IMR-90 (cell line): ENCODE measurements around the gene MEGF6. TPM values are rescaled to one million over a fixed set of nuclear protein-coding genes. Genes with fewer than 3 reads are reported as not detected.

ENCODE experiments used
- ATAC-seq: fragments of 200-7000 bp; cut with Tn5 transposase; 2 replicates; pipeline ENCODE4 v1.9.1; 2020; ENCODE audit warnings: low read depth, mild to moderate bottlenecking, moderate library complexity
- BruUV-seq: library from RNA; stranded (reverse); fragments of 400-500 nt; replicated peaks from 2 replicates; lab custom pipeline; 2021; lab: Mats Ljungman, UMichigan
- CTCF ChIA-PET: fragments of 300-600 bp; formaldehyde crosslinking; extraction: SDS; loops from one replicate; lab custom pipeline; 2021; ENCODE audit warnings: antibody characterized with exemption; lab: Yijun Ruan, JAX
- POLR2A ChIA-PET: fragments of 300-600 bp; sonication (Branson Sonifier 250); formaldehyde crosslinking; loops from one replicate; lab custom pipeline; 2022; ENCODE audit warnings: antibody characterized with exemption; ENCODE audit not compliant: unreplicated experiment; lab: Charles Lee
- DNase-seq: peaks from one replicate; pipeline ENCODE4 v3.0.0; 2013
- H2AFZ ChIP-seq: replicated peaks from 2 replicates; pipeline ENCODE3; 2013; ENCODE audit warnings: low read length, mild to moderate bottlenecking; ENCODE audit not compliant: poor library complexity
- H2AK5ac ChIP-seq: 2 replicates; pipeline ENCODE4 v1.6.1; 2013; ENCODE audit warnings: low read depth, low read length, inconsistent platforms
- H2AK9ac ChIP-seq: replicated peaks from 2 replicates; pipeline ENCODE3; 2013; ENCODE audit warnings: mild to moderate bottlenecking, low read depth, low read length, moderate library complexity; ENCODE audit not compliant: poor library complexity
- H2BK120ac ChIP-seq: 2 replicates; pipeline ENCODE4 v1.6.1; 2013; ENCODE audit warnings: low read depth, low read length, inconsistent platforms
- H2BK15ac ChIP-seq: 3 replicates; pipeline ENCODE4 v1.6.1; 2013; ENCODE audit warnings: low read depth, low read length, inconsistent platforms
- H2BK20ac ChIP-seq: 2 replicates; pipeline ENCODE4 v1.6.1; 2013; ENCODE audit warnings: low read depth, mild to moderate bottlenecking, inconsistent platforms, low read length, moderate library complexity
- H2BK5ac ChIP-seq: 2 replicates; pipeline ENCODE4 v1.6.1; 2013; ENCODE audit warnings: mild to moderate bottlenecking, low read depth, low read length, inconsistent platforms; ENCODE audit not compliant: poor library complexity, severe bottlenecking
- H3K14ac ChIP-seq: replicated peaks from 2 replicates; pipeline ENCODE4 v1.6.1; 2013; ENCODE audit warnings: low read depth, low read length, inconsistent platforms
- H3K18ac ChIP-seq: 2 replicates; pipeline ENCODE4 v1.6.1; 2013; ENCODE audit warnings: low read depth, low read length, control low read depth
- H3K23ac ChIP-seq: 2 replicates; pipeline ENCODE4 v1.6.1; 2013; ENCODE audit warnings: low read depth, low read length, inconsistent platforms
- H3K27ac ChIP-seq: 2 replicates; pipeline ENCODE4 v1.5.1; 2013; ENCODE audit warnings: mild to moderate bottlenecking, control low read depth, low read length; ENCODE audit not compliant: insufficient read depth
- H3K27me3 ChIP-seq: 2 replicates; pipeline ENCODE4 v1.6.1; 2013; ENCODE audit warnings: low read length; ENCODE audit not compliant: control insufficient read depth, insufficient read depth
- H3K36me3 ChIP-seq: 2 replicates; pipeline ENCODE4 v1.6.1; 2013; ENCODE audit warnings: low read length, mixed read lengths; ENCODE audit not compliant: control insufficient read depth, insufficient read depth
- H3K4ac ChIP-seq: 2 replicates; pipeline ENCODE4 v1.6.1; 2013; ENCODE audit warnings: low read depth, low read length, inconsistent platforms
- H3K4me1 ChIP-seq: 2 replicates; pipeline ENCODE4 v1.6.1; 2013; ENCODE audit warnings: low read length, mixed read lengths; ENCODE audit not compliant: control insufficient read depth, insufficient read depth
- H3K4me2 ChIP-seq: 2 replicates; pipeline ENCODE4 v1.6.1; 2013; ENCODE audit warnings: low read depth, mild to moderate bottlenecking, control low read depth, low read length, moderate library complexity
- H3K4me3 ChIP-seq: 2 replicates; pipeline ENCODE4 v1.5.1; 2013; ENCODE audit warnings: low read depth, mild to moderate bottlenecking, control low read depth, low read length, moderate library complexity; ENCODE audit not compliant: insufficient read depth
- H3K56ac ChIP-seq: 2 replicates; pipeline ENCODE4 v1.6.1; 2013; ENCODE audit warnings: low read length, inconsistent platforms; ENCODE audit not compliant: insufficient read depth; ENCODE audit errors: extremely low read depth
- H3K79me1 ChIP-seq, 2 experiments: 2 replicates each; pipeline ENCODE4 v1.6.1; 2013; ENCODE audit warnings: low read length in 2 of 2, inconsistent platforms in 1 of 2, low read depth in 1 of 2
- H3K9ac ChIP-seq: 2 replicates; pipeline ENCODE4 v1.6.1; 2013; ENCODE audit warnings: low read depth, low read length, control low read depth
- H3K9me1 ChIP-seq: 2 replicates; pipeline ENCODE4 v1.6.1; 2013; ENCODE audit warnings: low read length, inconsistent platforms; ENCODE audit not compliant: insufficient read depth
- H3K9me3 ChIP-seq: 2 replicates; pipeline ENCODE4 v1.6.1; 2013; ENCODE audit warnings: low read length; ENCODE audit not compliant: control insufficient read depth, insufficient read depth
- H4K20me1 ChIP-seq: 2 replicates; pipeline ENCODE4 v1.6.1; 2013; ENCODE audit warnings: low read length, inconsistent platforms; ENCODE audit not compliant: insufficient read depth
- H4K5ac ChIP-seq: 2 replicates; pipeline ENCODE4 v1.6.1; 2013; ENCODE audit warnings: mild to moderate bottlenecking, low read depth, low read length, control low read depth
- H4K8ac ChIP-seq, 2 experiments: 2 replicates each; pipeline ENCODE4 v1.6.1; 2013; ENCODE audit warnings: low read depth in 2 of 2, low read length in 2 of 2, control low read depth in 1 of 2, inconsistent platforms in 1 of 2
- H4K91ac ChIP-seq: 2 replicates; pipeline ENCODE4 v1.6.1; 2013; ENCODE audit warnings: low read depth, low read length, inconsistent platforms; ENCODE audit not compliant: insufficient read depth
- BHLHE40 ChIP-seq: fragments of 150-350 bp; IDR thresholded peaks from 2 replicates; pipeline ENCODE4 v1.6.1; 2016; ENCODE audit warnings: mild to moderate bottlenecking, low read depth, low read length
- CEBPB ChIP-seq: IDR thresholded peaks from 2 replicates; pipeline ENCODE4 v1.6.1; 2012; ENCODE audit warnings: low read depth, low read length, improper control_type of control experiment
- CHD1 ChIP-seq: IDR thresholded peaks from 2 replicates; pipeline ENCODE4 v1.6.1; 2012; ENCODE audit warnings: low read depth, low read length, improper control_type of control experiment
- FOS ChIP-seq: fragments of 150-350 bp; IDR thresholded peaks from 2 replicates; pipeline ENCODE4 v1.6.1; 2016; ENCODE audit warnings: low read depth, low read length
- MAFK ChIP-seq: IDR thresholded peaks from 2 replicates; pipeline ENCODE4 v1.6.1; 2012; ENCODE audit warnings: low read depth, low read length, improper control_type of control experiment
- NFE2L2 ChIP-seq: fragments of 150-350 bp; IDR thresholded peaks from 2 replicates; pipeline ENCODE4 v1.6.1; 2016; ENCODE audit warnings: low read depth, mild to moderate bottlenecking, low read length
- POLR2A ChIP-seq: IDR thresholded peaks from 2 replicates; pipeline ENCODE4 v1.6.1; 2012; ENCODE audit warnings: mild to moderate bottlenecking, low read depth, low read length
- RAD21 ChIP-seq: IDR thresholded peaks from 2 replicates; pipeline ENCODE4 v1.6.1; 2012; ENCODE audit warnings: low read length, improper control_type of control experiment
- RFX5 ChIP-seq: IDR thresholded peaks from 2 replicates; pipeline ENCODE4 v1.8.0; 2012; ENCODE audit warnings: low read depth, mild to moderate bottlenecking, low read length, moderate library complexity
- SMC3 ChIP-seq: fragments of 150-350 bp; IDR thresholded peaks from 2 replicates; pipeline ENCODE4 v1.6.1; 2016; ENCODE audit warnings: low read depth, mild to moderate bottlenecking, antibody characterized with exemption, low read length, moderate library complexity
- WGBS, 2 experiments: methylation state at CpG; one replicate each; pipeline versions ENCODE4 v1.1.5 to v1.1.7; 2013; ENCODE audit warnings: missing lambda C conversion rate in 2 of 2; ENCODE audit not compliant: insufficient read length in 1 of 2; ENCODE audit errors: extremely low coverage in 2 of 2; 5-methylcytosine and 5-hydroxymethylcytosine counted together
- dilution Hi-C: fragments of 300-500 bp; cut with HindIII; formaldehyde crosslinking; loops from one replicate; pipeline ENCODE4 v1.14.3; 2018; ENCODE audit warnings: low sequenced_read_pairs; ENCODE audit not compliant: unreplicated experiment
- in situ Hi-C: fragments of 300-500 bp; cut with MboI; formaldehyde crosslinking; loops from 3 replicates; pipeline ENCODE4 v1.14.3; 2019; ENCODE audit warnings: low sequenced_read_pairs, inconsistent platforms, mixed read lengths
- intact Hi-C: fragments of 100-400 bp; cut with micrococcal nuclease; formaldehyde crosslinking; loops from 2 replicates; pipeline ENCODE4 v1.10.0; 2022
- polyA plus RNA-seq, 3 experiments: library from polyadenylated mRNA; depleted of rRNA; stranded (reverse); fragments of >200 nt; gene quantifications; 2 replicates each; pipeline ENCODE4 v1.2.3, GENCODE V29; 2012; ENCODE audit warnings: low replicate concordance in 1 of 3
- total RNA-seq: library from RNA; depleted of rRNA; stranded (reverse); fragments of >200 nt; gene quantifications from 2 replicates; pipeline ENCODE4 v1.2.3, GENCODE V29; 2012

Gene MEGF6
- total and polyA plus RNA-seq, 2 of the 4 experiments (the other 2 are of a cell fraction) = 0.72 to 4.1 TPM

DNA sequence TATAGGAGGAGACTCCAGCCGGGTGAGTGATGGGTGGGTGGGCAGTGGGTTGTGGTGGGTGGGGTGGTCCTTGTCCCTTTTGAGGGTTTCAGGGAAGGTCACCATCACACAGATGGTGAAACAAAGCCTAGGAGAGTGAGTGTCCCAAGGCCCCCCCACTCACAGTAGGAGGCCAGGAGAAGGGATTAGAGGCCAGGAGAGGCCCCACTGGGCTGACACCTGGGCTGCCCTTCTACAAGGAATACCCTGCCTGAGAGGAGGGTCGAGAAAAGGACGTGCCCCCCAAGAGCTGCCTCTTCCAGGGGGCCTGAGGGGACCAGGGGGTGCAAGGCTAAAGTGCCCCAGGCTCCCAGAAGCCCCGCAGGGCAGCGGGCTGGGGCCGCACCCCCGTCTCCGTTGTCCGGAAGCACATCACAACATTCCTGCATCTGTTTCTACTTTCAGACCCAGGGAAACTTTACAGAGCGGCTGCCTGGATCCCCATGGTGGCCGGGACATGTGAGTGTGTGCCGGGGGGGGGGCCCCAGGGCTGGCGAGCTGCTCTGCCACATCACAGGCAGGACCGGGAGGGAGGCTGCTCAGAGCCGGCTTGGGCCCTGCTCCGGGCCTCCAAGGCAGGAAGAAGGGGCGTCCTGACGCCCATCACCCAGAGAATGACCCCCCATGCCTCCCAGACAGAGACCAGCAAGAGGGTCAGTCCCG lies 88.6 kb downstream of the MEGF6 start:
- CTCF ChIA-PET = no interaction called here
- Histone ChIP-seq H2BK15ac (no peak overlapping the region), H3K36me3 (no peaks in the 10 kb centered on the region), H2AK5ac (no peak overlapping the region), H4K91ac (no peak overlapping the region), H3K4ac (no peak overlapping the region), H3K9me1 (no peaks in the 10 kb centered on the region), H2BK5ac (no peak overlapping the region), H2AFZ (no peak overlapping the region), H4K20me1 (no peaks in the 10 kb centered on the region; the same call in 1 of the 2 replicates), H3K14ac (no peak overlapping the region), H3K18ac (no peak overlapping the region), H3K27ac (no peak overlapping the region), H3K9me3 (no peaks in the 10 kb centered on the region), H3K9ac (no peak overlapping the region), H4K5ac (no peak overlapping the region), H3K4me2 (no peak overlapping the region), H3K23ac (no peak overlapping the region), H2BK20ac (no peak overlapping the region), H3K79me1 (no peaks in the 10 kb centered on the region), H2BK120ac (no peak overlapping the region), H3K56ac (no peak overlapping the region), H2AK9ac (no peak overlapping the region), H3K4me3 (no peak overlapping the region), H3K4me1 (no peaks in the 10 kb centered on the region), H4K8ac (no peak overlapping the region), H3K27me3 (no peaks in the 10 kb centered on the region)
- in situ Hi-C loops = no loop called here
- DNase-seq (no peak), ATAC-seq (no peak)
- no TSS peak for BruUV-seq
- POLR2A ChIA-PET = no interaction called here
- TF ChIP-seq MAFK = no peak
- TF ChIP-seq CHD1 = no peak
- TF ChIP-seq CEBPB = no peak
- TF ChIP-seq FOS = no peak
- no peak for TF ChIP-seq RFX5
- TF ChIP-seq SMC3 = no peak
- TF ChIP-seq POLR2A = no peak
- TF ChIP-seq BHLHE40 = no peak
- no peak for TF ChIP-seq NFE2L2
- TF ChIP-seq RAD21 = no peak
- intact Hi-C loops = no loop called here
- dilution Hi-C loops = no loop called here
- no CpG with 5 or more reads among the region's 19 CpGs for WGBS, 2 experiments
